ENCODE measurements around the gene PAX5. TPM values are rescaled to one million over a fixed set of nuclear protein-coding genes. Genes with fewer than 3 reads are reported as not detected.

The PAX5 gene
- polyA plus RNA-seq, 3 donors = 0.03 to 0.15 TPM; not detected in 1

DNA sequence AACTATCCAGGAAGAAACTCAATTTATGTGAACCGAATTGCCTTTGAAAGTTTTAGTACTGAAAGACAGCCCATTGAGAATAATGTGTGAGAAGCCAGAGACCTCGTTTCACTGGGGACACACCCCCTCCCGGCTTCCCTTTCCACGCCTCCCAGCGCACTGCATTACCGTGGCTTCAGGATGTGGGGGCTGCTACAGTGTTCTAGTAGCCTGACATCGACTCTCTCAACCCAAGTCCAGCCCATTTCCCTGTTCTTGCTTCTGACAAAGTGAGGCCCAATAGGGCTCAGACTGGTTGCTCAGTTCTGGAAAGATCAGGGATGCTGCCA is 3.5 kb downstream of the PAX5 start:
- Histone ChIP-seq H3K27me3 (ENCODE audit: control insufficient read depth in 2 of 2, insufficient read depth in 2 of 2, low read length in 2 of 2) (peaks cover 96 to 99% of the 10 kb centered on the region in 2 donors), H3K36me3 (replicated peaks in 1 of 2; ENCODE audit: control insufficient read depth in 1 of 2, insufficient read depth in 2 of 2, low read length in 2 of 2) (no peaks in the 10 kb centered on the region), H3K4me2 (replicated peaks; ENCODE audit: extremely low read depth, low read length, poor library complexity, severe bottlenecking) (no peak overlapping the region), H3K9ac (ENCODE audit: insufficient read depth, low read length, poor library complexity, severe bottlenecking) (no peak overlapping the region), H3K79me2 (ENCODE audit: insufficient read depth, low read length) (no peaks in the 10 kb centered on the region), H3K4me3 (replicated peaks in 1 of 3; ENCODE audit: low read depth in 2 of 3, low read length in 3 of 3) (no peak overlapping the region), H2AFZ (ENCODE audit: insufficient read depth, low read depth, low read length, poor library complexity, severe bottlenecking) (no peak overlapping the region), H3K9me3 (replicated peaks in 1 of 2; ENCODE audit: control insufficient read depth in 1 of 2, insufficient read depth in 1 of 2, low read length in 2 of 2) (peaks cover 24 to 63% of the 10 kb centered on the region in 2 donors), H3K4me1 (ENCODE audit: control insufficient read depth in 1 of 2, insufficient read depth in 2 of 2, low read length in 2 of 2) (peaks cover 39 to 46% of the 10 kb centered on the region in 2 donors), H3K27ac (ENCODE audit: low read depth in 1 of 2, low read length in 2 of 2) (no peak overlapping the region), H4K20me1 (ENCODE audit: insufficient read depth, low read length) (no peaks in the 10 kb centered on the region)
- no peak for DNase-seq
- Mint-ChIP-seq H3K27me3 (ENCODE audit: low read depth in 3 of 3) (peaks cover 98 to 100% (median 98%) of the 10 kb centered on the region in 3 donors), H3K4me3 (peak overlapping the region in 1 of 2 donors; percentile 84), H3K9me3 (peaks cover 8 to 60% (median 47%) of the 10 kb centered on the region in 7 donors), H3K4me1 (peaks cover 52% of the 10 kb centered on the region), H3K27ac (no peak overlapping the region), H3K36me3 (peaks cover 6 to 7% of the 10 kb centered on the region in 2 donors)
- TF ChIP-seq, protein P1, sequence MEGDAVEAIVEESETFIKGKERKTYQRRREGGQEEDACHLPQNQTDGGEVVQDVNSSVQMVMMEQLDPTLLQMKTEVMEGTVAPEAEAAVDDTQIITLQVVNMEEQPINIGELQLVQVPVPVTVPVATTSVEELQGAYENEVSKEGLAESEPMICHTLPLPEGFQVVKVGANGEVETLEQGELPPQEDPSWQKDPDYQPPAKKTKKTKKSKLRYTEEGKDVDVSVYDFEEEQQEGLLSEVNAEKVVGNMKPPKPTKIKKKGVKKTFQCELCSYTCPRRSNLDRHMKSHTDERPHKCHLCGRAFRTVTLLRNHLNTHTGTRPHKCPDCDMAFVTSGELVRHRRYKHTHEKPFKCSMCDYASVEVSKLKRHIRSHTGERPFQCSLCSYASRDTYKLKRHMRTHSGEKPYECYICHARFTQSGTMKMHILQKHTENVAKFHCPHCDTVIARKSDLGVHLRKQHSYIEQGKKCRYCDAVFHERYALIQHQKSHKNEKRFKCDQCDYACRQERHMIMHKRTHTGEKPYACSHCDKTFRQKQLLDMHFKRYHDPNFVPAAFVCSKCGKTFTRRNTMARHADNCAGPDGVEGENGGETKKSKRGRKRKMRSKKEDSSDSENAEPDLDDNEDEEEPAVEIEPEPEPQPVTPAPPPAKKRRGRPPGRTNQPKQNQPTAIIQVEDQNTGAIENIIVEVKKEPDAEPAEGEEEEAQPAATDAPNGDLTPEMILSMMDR (IDR thresholded peaks at IDR 0.05) = no peak
- intact Hi-C loops (cut with micrococcal nuclease) = no loop called here
- WGBS (ENCODE audit: insufficient coverage) = 0% methylated on average over 1 of the region's 7 CpGs

DNA sequence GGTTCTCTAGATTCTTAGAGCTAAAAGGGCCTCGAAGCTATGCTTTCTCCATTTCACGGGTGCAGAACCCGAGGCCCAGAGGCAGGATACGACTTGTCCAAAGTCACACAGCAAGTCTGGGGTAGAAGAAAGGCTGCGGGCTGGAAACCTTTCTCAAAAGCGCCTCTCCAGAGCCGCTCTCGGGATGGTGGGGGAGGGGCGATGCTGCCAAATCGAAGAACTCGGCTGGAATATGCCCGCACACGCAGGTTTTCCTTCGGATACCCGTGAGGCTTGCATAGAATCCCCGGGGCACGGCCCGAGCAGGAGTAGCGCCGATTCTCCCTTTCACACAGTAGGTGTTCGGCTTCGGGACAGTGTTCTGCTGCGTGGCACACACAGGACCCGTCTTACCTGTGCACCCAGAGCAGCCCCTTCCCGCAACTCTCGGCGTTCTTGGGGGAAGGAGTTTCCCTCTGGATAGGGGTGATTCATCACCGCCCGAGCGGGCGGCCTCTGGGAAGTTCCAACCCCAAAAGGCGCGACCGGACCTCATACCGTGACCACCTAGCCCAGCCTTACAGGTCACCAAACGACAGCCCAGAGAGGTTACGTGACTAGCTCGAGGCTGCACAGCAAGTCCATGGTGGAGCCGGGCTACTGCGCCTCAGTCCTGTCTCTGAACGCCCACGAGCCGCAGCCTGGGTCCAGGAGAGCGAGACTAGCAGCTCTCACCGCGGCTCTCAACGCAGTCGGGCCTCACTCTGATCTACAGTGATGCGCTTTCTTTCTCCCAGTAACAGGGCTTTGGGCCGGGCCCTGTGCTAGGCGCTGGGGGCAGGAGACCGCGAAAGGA is 4.1 kb downstream of the PAX5 start:
- no peaks in the 10 kb centered on the region for H3K36me3 ChIP-seq (replicated peaks in 1 of 2; ENCODE audit: control insufficient read depth in 1 of 2, insufficient read depth in 2 of 2, low read length in 2 of 2)
- intact Hi-C loops (cut with micrococcal nuclease) = no loop called here
- no peaks in the 10 kb centered on the region for H4K20me1 ChIP-seq (ENCODE audit: insufficient read depth, low read length)
- H3K4me3 Mint-ChIP-seq = peak overlapping the region in 1 of 2 donors; percentile 84
- no peak overlapping the region for H3K4me3 ChIP-seq (replicated peaks in 1 of 3; ENCODE audit: low read depth in 2 of 3, low read length in 3 of 3)
- H3K27ac ChIP-seq (ENCODE audit: low read depth in 1 of 2, low read length in 2 of 2) = no peak overlapping the region
- no peak for DNase-seq
- H2AFZ ChIP-seq (ENCODE audit: insufficient read depth, low read depth, low read length, poor library complexity, severe bottlenecking) = no peak overlapping the region
- peaks cover 8 to 56% (median 45%) of the 10 kb centered on the region in 7 donors for H3K9me3 Mint-ChIP-seq
- 6% methylated on average over 46 of the region's 53 CpGs for WGBS (ENCODE audit: insufficient coverage)
- peaks cover 97 to 100% (median 98%) of the 10 kb centered on the region in 3 donors for H3K27me3 Mint-ChIP-seq (ENCODE audit: low read depth in 3 of 3)
- H3K9me3 ChIP-seq (replicated peaks in 1 of 2; ENCODE audit: control insufficient read depth in 1 of 2, insufficient read depth in 1 of 2, low read length in 2 of 2) = peaks cover 24 to 64% of the 10 kb centered on the region in 2 donors
- H3K9ac ChIP-seq (ENCODE audit: insufficient read depth, low read length, poor library complexity, severe bottlenecking) = no peak overlapping the region
- H3K4me2 ChIP-seq (replicated peaks; ENCODE audit: extremely low read depth, low read length, poor library complexity, severe bottlenecking) = no peak overlapping the region
- peaks cover 51% of the 10 kb centered on the region for H3K4me1 Mint-ChIP-seq
- no peak overlapping the region for H3K27ac Mint-ChIP-seq
- H3K27me3 ChIP-seq (ENCODE audit: control insufficient read depth in 2 of 2, insufficient read depth in 2 of 2, low read length in 2 of 2) = peaks cover 96 to 99% of the 10 kb centered on the region in 2 donors
- no peaks in the 10 kb centered on the region for H3K79me2 ChIP-seq (ENCODE audit: insufficient read depth, low read length)
- TF ChIP-seq, protein P1 (IDR thresholded peaks at IDR 0.05) = no peak
- H3K36me3 Mint-ChIP-seq = peaks cover 5 to 6% of the 10 kb centered on the region in 2 donors
- peaks cover 40 to 44% of the 10 kb centered on the region in 2 donors for H3K4me1 ChIP-seq (ENCODE audit: control insufficient read depth in 1 of 2, insufficient read depth in 2 of 2, low read length in 2 of 2)
